Inflammatory macrophage treated with lipopolysaccharide for 4 hours (primary cell): ENCODE data around the gene LFNG.

Experiments
- DNase-seq: peaks from one replicate; pipeline ENCODE4 v3.0.0-alpha.2; 2020

LFNG gene

DNA sequence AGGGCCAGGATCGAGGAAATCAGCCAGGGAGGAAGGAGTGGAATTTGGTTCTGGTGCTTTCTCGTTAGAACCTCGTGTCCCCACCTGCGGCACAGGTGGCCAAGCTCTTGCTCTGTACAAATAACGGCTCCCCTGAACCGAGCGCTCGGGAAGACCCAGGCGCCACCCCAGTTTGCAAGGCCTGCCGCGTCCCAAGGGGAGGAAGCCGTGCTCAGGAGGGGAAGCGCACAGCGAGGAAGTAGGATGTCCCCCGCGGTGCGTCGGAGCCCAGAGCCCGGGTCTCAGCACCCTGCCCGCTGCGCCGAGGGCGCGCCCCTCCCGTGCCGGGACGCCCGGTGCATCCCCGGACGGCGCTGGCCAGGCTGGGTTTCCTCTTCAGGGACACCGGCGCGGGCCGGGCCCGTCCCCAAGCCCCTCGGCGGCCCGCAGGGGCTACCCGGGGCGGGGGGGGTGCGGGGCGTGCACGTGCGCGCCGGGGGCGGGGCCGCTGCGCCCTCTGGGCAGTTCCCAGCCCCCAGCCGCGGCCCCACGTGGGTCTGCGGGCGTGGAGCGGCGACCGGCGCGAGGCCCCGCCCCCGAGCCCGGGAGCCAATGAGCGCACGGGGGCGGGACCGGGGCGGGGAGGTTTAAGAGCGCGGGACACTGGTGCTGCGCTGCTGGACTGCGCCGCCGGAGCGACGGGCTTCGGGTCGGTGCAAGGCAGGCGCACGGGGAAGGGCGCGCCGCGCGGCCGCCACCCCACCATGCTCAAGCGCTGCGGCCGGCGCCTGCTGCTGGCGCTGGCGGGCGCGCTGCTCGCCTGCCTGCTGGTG is at the start of gene LFNG:
LFNG (plus strand) TSS at position 656 of the 812 bp plus-strand sequence; CDS start at position 744, 88 bp downstream.
- DNase-seq = peak; percentile 92

DNA sequence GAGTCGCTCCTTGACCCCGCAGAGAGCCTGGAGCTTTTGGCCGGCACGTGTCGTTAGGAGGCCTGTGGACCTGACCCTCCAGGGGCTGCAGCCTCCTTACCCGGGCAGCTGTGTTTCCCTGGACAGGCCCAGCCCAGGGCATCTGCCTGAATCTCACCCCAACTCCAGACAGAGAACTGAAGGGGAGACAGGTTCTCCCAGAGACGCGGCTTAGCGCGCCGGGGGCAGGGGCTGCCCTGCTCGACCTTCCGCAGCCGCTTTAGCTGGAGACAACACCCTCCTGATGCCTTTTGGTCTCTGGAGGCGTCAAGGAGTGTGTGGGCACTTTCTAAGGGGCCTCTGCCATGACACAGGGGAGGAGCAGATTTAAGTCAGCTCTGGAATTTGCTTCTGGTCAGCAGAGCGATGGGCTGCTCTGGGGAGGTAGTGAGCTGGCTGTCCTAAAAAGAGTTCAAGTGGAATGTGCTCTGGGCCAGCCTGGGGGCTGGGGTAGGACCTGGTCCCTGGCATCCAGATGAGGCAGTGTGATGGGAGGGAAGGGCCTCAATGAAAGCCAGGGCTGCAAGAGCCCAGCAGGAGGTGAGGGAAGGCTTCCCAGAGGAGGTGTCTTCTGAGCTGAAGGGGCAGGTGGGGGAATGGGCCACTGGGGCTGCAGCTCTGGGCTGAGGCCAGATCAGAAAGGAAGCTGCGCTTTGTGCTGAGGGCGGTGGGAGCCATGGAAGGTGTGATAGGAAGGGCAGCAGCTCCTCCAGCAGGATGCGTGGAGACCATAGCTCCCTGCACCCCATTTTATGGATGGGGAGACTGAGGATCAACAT is 49.2 kb upstream of the LFNG start:
- no peak for DNase-seq

DNA sequence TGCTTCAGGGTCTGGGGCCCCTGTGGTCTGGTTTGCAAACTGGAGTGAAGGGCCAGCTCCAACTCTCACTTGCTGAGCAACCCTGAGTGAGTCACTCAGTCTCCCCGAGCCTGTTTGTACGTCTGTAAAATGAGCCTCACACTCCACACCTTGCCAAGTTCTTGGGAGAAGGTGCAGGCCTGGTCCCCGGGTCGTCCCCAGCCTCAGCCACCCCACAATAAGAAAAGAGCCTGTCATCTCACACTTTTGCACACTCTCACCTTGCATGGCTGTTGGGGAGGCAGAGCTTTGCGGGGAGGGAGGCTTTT is 48.6 kb upstream of the LFNG start:
- DNase-seq = no peak

- DNase-seq = no peak
These were observed 48.2 kb upstream of the LFNG start for GRCh38 chr7:2471396-2471795.

GRCh38 chr7:2472739-2473138 is 46.8 kb upstream of the LFNG start:
- DNase-seq = no peak

DNA sequence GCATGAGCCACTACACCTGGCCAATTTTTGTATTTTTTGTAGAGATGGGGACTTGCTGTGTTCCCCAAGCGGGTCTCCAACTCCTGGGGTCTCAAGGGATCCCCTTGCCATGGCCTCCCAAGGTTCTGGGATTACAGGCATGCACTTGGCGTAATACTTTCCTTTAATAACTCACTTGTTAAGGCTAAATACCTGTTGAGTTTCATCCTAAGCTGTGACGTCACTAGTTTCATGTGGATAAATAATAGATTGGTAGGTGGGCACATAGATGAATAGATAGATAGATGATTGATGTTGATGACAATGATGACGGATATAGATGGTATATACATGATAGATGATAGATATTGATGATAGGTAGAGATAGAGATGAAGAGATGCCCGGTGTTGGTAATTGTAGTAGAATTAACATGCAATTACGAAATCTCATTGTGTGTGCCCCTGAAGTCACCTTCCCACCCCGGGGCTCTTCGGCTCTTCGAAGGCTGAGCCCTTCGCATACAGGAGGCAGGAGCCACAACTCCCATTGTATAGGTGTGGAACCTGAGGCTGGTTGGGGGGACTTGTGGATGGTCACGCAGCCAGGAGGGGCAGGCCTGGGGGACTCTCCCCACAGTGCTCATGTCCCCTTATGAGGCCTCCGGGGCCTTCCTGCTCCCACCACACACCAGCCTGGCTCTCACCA is 45.9 kb upstream of the LFNG start:
- no peak for DNase-seq

GRCh38 chr7:2474224-2474623 is 45.4 kb upstream of the LFNG start:
- no peak for DNase-seq

DNA sequence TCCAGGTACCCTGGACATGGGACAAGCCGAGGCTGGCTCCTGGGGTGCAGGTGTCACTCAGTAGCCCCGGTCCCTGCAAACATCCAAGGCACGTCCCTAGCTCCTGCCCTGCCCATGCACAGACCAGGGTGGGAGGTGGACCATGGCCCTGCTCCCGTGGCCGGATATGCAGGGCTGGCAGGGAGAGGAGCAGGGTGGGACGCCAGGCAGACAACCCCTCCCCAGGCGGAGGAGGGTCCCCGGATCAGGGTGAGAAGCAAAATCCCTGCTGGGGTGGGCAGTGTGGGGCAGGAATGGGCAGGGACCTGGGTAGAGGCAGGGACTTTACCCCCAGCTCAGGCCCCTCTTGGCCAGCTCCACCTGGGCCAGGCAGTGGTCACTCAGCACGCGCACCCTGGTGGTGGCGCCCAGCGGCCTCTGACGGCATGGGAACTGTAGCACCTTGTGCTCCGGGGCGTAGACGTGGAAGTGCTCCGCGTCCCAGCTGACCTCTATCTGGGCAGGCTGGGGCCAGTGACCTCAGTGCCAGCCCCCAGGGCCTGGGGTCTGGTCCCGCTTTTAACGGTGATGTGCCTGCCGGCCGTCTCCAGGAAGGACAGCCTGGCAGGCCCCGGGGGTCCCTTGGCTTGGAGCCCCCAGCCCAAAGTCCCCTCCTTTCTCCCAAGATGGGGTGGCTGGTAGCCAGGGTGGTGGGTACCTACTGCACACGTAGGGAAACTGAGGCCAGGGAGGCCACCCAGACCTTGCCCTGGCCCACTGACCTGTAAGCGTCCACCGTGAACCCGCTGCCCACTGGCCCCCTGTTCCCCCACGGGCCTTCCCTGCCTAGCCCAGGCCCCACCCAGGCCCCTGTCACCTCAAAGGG is 44.5 kb upstream of the LFNG start:
- no peak for DNase-seq

DNA sequence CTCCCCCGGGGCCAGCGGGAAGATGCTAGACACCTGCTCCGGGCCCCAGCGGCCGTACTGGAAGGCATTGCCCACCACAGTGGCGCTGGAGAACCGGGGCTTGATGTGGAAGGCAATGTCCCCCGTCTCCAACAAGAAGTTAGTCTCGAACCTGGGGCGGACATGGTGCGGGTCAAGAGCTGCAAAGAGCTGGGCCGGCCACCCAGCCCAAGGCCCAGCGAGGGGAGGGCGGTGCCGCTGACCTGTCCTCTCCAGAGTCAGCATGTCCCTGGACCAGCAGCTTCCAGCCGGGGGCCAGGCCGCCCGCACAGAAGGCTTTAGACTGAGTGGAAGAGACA is 43.9 kb upstream of the LFNG start:
- no peak for DNase-seq

GRCh38 chr7:2476298-2476697 is 43.3 kb upstream of the LFNG start, which contains the start of gene GRIFIN:
GRIFIN (minus strand) TSS chr7:2476398; CDS start chr7:2476383, 15 bp downstream.
- no peak for DNase-seq

GRCh38 chr7:2476776-2477446 is 42.7 kb upstream of the LFNG start:
- DNase-seq = no peak

DNA sequence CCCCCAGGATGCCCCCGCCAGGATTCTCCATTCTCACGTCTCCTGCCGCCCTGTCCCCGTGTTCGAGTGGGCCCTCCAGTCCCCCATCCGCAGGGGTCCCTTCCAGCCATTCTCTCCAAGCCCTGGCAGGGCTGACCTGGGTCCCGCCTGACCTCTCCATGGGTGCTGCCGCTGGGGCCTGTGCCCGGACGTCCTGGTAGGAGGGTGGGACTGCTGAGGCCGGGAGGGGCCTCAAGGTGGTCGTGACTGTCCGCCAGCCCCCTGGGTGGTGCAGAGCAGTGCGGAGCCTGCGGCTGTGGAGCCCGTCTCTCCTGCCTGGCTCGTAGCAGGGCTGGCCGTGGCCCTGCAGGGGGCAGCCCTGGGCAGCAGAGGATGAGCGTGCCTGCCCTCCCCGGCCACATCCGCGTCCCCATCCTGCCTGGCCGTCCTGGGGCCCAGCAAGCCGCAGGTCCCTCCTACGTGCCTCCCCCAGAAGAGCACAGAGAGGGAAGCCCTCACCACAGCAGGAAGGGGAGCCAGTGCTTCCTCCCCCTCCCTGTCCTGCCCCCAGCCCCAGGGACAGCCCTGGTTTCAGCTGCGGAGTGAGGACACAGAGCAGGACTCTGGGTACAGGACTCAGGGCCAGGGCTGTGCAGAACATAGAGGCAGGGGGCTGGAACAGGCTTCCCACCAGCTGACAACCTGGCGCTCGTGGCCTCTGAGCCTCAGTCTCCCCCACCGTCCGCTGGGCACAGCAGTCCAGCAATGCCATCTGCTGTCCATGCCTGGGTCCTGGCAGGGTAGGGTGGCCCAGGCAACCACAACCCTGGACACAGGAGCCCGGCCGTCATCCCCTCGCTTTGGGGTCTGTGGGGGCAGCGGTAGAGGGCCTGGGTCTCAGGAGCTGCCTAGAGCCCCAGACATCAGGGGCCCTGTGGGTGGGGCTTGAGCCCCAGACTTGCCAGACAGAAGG is 41.9 kb upstream of the LFNG start:
- DNase-seq = peak; percentile 73

DNA sequence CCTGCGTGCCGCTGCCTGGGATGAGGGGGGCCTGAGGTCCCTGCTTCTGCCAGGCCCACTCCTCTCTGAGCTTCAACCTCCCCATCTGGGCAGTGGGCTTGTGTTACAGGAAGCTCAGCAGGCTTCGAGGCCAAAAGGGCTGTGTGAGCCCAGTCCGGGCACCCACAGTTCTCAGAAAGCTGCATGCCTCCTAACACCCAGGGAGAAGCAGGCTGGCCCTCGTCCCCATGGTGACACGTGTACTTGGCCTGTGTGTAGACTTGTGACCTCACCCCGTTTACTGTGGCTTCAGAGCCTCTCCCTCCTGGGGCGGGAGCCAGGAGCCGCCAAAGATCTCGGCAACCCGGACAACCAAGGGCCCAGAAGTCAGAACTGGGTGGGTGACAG is 41.2 kb upstream of the LFNG start:
- DNase-seq = peak; percentile 24

GRCh38 chr7:2478800-2479199 is 40.8 kb upstream of the LFNG start:
- no peak for DNase-seq

GRCh38 chr7:2479276-2480069 is 40.1 kb upstream of the LFNG start:
- DNase-seq = no peak

GRCh38 chr7:2480070-2480408 is 39.5 kb upstream of the LFNG start:
- DNase-seq = no peak

DNA sequence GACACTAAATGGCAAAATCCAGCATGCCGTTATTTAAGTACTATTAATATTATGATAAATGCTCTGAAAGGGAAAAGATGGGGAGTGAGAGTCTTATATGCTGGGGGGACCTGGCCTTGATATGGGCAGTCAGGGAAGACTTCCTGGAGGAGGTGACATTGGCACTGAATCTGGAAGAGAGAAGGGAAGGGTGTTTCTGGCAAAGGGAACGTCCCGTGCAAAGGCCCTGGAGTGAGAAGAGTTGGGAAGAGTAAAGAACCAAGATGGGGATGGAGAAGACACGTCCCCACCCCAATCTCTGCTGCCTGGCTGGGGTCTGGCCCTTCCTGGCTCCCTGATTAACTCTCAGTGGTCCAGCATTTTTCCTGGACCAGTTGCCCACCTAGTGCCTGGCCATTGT is 38.4 kb upstream of the LFNG start:
- DNase-seq = no peak

GRCh38 chr7:2482725-2483451 is 36.7 kb upstream of the LFNG start:
- no peak for DNase-seq

- no peak for DNase-seq
These were observed 36.1 kb upstream of the LFNG start for GRCh38 chr7:2483494-2483893.

DNA sequence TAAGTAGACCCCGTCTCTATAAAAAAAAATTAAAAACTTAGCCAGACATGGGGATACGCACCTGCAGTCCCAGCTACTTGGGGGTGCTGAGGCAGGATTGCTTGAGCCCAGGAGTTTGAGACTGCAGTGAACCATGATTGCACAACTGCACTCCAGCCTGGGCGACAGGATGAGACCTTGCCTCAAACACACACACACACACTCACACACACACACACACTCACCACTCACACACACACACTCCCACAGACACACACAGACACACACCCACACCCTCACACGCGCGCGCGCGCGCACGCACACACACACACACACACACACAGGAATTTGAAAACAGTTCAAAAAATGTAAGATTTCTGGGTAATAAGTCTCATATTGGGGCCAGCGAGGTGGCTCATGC is 34.7 kb upstream of the LFNG start:
- no peak for DNase-seq
